ENCODE measurements around the gene ERC2. TPM values are rescaled to one million over a fixed set of nuclear protein-coding genes. Genes with fewer than 3 reads are reported as not detected.

The ERC2 gene
- total and polyA plus RNA-seq, 2 of the 8 experiments (the other 6 are each of a cell fraction or from before 2014, with no cell fraction given) = 16.4 to 22.8 TPM

DNA sequence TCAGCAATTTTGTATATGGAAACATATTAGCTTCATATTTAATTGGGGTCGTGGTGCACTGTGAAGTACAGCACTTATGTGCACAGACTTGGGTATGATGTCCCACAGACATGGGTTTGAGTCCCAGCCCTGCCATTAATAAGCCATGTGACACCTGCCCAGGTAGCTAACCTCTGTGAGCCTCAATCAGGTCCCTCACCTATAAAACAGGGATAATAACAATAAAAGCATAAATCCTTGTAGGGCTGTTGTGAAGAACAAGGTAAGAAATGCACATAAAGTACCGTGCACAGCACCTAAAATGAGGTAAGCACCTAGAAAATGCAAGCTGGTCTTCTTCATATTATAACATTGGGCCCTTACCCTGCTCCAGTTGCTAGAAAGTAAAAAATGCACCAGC lies 807.6 kb downstream of the ERC2 start (continued):
- no peak for TF ChIP-seq CTBP2 (IDR thresholded peaks at IDR 0.05; ENCODE audit: borderline replicate concordance, insufficient read depth, insufficient read length, low read length)
- no peak for TF ChIP-seq SP1 (IDR thresholded peaks at IDR 0.05; ENCODE audit: low read depth, low read length)
- no peak for TF ChIP-seq JUND (IDR thresholded peaks at IDR 0.05; ENCODE audit: low read length)

Measured in H1 (cell line).